Kidney capillary endothelial cell (primary cell): ENCODE data around the gene SLC46A1.

Experiments used
- DNase-seq: peaks from one replicate; pipeline ENCODE4 v3.0.0-alpha.2; 2018; ENCODE audit warnings: low spot score

SLC46A1 gene

DNA sequence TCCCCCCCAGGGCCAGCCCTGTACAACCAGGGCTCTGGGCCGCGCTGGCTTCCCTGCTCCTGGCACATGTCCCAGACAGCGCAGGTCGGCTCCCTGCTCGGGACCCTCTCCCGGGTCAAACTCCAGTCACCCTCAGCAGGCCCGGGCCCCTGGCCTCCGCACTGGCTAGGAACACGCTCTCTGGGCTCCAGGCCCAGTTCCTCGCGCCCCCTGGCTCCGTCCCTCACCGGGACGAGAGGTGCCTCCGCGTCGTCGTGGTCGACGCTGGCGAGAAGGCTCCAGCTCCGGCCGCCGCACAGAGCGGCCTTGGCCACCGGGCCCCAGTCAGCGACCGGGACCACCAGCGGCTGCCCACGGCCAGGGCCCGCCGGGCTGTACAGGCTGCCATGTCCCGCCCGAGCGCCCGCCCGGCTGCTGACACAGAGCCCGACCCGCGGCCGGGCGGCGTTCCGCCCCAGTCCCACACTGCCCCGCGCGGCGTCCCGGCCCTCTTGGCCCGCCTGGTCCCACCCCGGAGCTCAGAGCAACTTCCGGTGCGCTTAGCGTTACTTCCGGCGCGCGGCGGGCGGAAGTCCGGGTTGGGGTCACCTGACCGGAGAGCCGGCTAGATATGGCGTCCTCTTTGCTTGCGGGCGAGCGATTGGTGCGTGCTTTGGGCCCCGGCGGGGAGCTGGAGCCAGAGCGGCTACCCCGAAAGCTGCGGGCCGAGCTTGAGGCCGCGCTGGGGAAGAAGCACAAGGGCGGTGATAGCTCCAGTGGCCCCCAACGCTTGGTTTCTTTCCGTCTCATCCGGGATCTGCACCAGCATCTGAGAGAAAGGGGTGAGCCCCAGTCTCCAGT, 48.7 kb downstream of the SLC46A1 start, which contains the start of gene POLDIP2:
Gene POLDIP2 (minus strand): TSS at position 467 of the 840 bp plus-strand sequence. CDS start 79 bp downstream, at position 388.
- DNase-seq: peak; percentile 87

DNA sequence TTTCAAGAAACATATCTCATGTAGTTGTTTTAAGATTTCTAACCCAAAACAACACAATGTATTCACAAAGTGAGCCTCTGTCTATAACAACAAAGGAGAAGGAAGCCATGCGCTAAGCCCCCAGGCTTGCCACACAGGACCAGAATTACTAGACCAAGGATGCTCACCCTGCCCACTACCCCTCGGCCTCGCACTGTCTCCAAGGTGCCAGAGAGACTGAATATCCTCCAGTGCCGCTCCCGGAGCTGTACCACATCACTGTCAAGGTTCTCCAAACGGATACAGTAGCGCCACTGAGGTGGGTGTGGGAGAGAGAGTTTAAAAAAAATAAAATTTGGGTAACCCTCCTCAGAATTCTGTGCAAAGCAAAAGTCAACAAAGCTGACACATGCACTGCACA, 55.7 kb downstream of the SLC46A1 start:
- no peak for DNase-seq

DNA sequence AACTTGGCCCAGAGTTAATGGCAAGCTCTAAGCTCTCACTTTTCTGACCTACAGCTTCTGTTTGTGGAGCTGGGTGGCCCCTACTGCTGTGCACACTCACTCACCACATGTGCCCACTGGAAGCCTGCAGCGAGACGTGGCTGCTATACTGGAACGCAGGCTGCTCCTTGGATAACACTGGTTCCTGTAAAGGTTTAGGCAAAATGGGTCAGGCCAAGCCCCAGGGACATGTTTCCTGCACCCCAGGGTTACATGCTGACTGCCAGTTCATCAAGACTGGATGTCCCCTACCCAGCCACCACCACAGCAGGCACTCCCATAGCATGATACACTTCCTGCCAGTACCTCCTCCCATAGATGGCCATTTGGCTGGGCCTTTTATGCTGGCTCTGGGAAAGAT, 57.0 kb downstream of the SLC46A1 start:
- no peak for DNase-seq

- peak; percentile 68 for DNase-seq
Observed at GRCh38 chr17:28347261-28347891, 58.6 kb downstream of the SLC46A1 start.

GRCh38 chr17:28346746-28347246, 59.2 kb downstream of the SLC46A1 start:
- no peak for DNase-seq

DNA sequence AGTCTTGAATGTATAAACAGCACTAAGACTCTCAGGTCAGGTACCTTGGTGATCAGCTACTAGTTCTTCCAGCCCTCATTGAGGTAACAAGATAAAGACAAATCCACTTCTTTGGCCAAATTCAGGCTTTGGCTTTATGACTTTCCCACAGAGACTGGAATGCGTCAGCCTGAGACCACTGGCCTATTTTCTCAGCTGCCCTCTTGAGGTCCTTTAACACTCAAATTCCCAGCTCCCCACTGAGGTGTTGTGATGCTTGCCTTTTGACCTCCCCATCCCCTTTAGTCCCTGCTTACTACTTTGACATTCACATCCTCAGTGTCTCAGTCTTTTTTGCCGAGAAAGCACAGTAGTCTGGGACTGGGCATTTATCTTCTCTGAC, 59.8 kb downstream of the SLC46A1 start:
- DNase-seq: no peak

- no peak for DNase-seq
Observed at GRCh38 chr17:28345419-28346198, 60.4 kb downstream of the SLC46A1 start.
